ENCODE results near the gene MID1.

Gene MID1

GRCh38 chrX:10482708-10483107 lies 137.7 kb downstream of the MID1 start:
- Histone ChIP-seq H3K9me3 (ENCODE audit: insufficient read depth, low read length) (no peaks in the 10 kb centered on the region), H3K79me2 (ENCODE audit: low read length) (no peaks in the 10 kb centered on the region), H3K27me3 (ENCODE audit: low read depth, low read length) (no peaks in the 10 kb centered on the region), H3K36me3 (replicated peaks; ENCODE audit: low read depth, low read length) (no peaks in the 10 kb centered on the region), H4K20me1 (ENCODE audit: insufficient read depth, low read length) (no peaks in the 10 kb centered on the region), H3K9ac (ENCODE audit: low read length) (no peak overlapping the region), H3K4me3 (ENCODE audit: low read length) (no peak overlapping the region), H2AFZ (ENCODE audit: low read depth, low read length) (no peak overlapping the region), H3K27ac (ENCODE audit: low read length) (no peak overlapping the region), H3K4me1 (ENCODE audit: low read length) (no peaks in the 10 kb centered on the region), H3K4me2 (ENCODE audit: low read length) (no peak overlapping the region)
- TF ChIP-seq EZH2phosphoT487 (IDR thresholded peaks at IDR 0.05; ENCODE audit: low read depth) (no peak), CTCF (IDR thresholded peaks at IDR 0.05; ENCODE audit: low read depth, low read length) (no peak)

GRCh38 chrX:10482261-10482660 lies 138.1 kb downstream of the MID1 start:
- Histone ChIP-seq H4K20me1 (ENCODE audit: insufficient read depth, low read length) (no peaks in the 10 kb centered on the region), H3K4me2 (ENCODE audit: low read length) (no peak overlapping the region), H3K27ac (ENCODE audit: low read length) (no peak overlapping the region), H3K36me3 (replicated peaks; ENCODE audit: low read depth, low read length) (no peaks in the 10 kb centered on the region), H3K4me1 (ENCODE audit: low read length) (no peaks in the 10 kb centered on the region), H3K9me3 (ENCODE audit: insufficient read depth, low read length) (no peaks in the 10 kb centered on the region), H2AFZ (ENCODE audit: low read depth, low read length) (no peak overlapping the region), H3K27me3 (ENCODE audit: low read depth, low read length) (no peaks in the 10 kb centered on the region), H3K4me3 (ENCODE audit: low read length) (no peak overlapping the region), H3K79me2 (ENCODE audit: low read length) (no peaks in the 10 kb centered on the region), H3K9ac (ENCODE audit: low read length) (no peak overlapping the region)
- TF ChIP-seq CTCF (IDR thresholded peaks at IDR 0.05; ENCODE audit: low read depth, low read length): no peak
- no peak for TF ChIP-seq EZH2phosphoT487 (IDR thresholded peaks at IDR 0.05; ENCODE audit: low read depth)

- Histone ChIP-seq H3K4me3 (ENCODE audit: low read length) (no peak overlapping the region), H3K27ac (ENCODE audit: low read length) (no peak overlapping the region), H4K20me1 (ENCODE audit: insufficient read depth, low read length) (no peaks in the 10 kb centered on the region), H3K4me2 (ENCODE audit: low read length) (no peak overlapping the region), H3K27me3 (ENCODE audit: low read depth, low read length) (no peaks in the 10 kb centered on the region), H3K4me1 (ENCODE audit: low read length) (no peaks in the 10 kb centered on the region), H3K9me3 (ENCODE audit: insufficient read depth, low read length) (no peaks in the 10 kb centered on the region), H3K79me2 (ENCODE audit: low read length) (no peaks in the 10 kb centered on the region), H3K9ac (ENCODE audit: low read length) (no peak overlapping the region), H2AFZ (ENCODE audit: low read depth, low read length) (no peak overlapping the region), H3K36me3 (replicated peaks; ENCODE audit: low read depth, low read length) (no peaks in the 10 kb centered on the region)
- TF ChIP-seq CTCF (IDR thresholded peaks at IDR 0.05; ENCODE audit: low read depth, low read length) (no peak), EZH2phosphoT487 (IDR thresholded peaks at IDR 0.05; ENCODE audit: low read depth) (no peak)
Observed at GRCh38 chrX:10480861-10481260, 139.5 kb downstream of the MID1 start.

- Histone ChIP-seq H3K79me2 (ENCODE audit: low read length) (no peaks in the 10 kb centered on the region), H3K4me3 (ENCODE audit: low read length) (no peak overlapping the region), H3K36me3 (replicated peaks; ENCODE audit: low read depth, low read length) (no peaks in the 10 kb centered on the region), H3K27ac (ENCODE audit: low read length) (no peak overlapping the region), H3K4me1 (ENCODE audit: low read length) (no peaks in the 10 kb centered on the region), H3K9ac (ENCODE audit: low read length) (no peak overlapping the region), H4K20me1 (ENCODE audit: insufficient read depth, low read length) (no peaks in the 10 kb centered on the region), H3K27me3 (ENCODE audit: low read depth, low read length) (no peaks in the 10 kb centered on the region), H2AFZ (ENCODE audit: low read depth, low read length) (no peak overlapping the region), H3K9me3 (ENCODE audit: insufficient read depth, low read length) (no peaks in the 10 kb centered on the region), H3K4me2 (ENCODE audit: low read length) (no peak overlapping the region)
- no peak for TF ChIP-seq EZH2phosphoT487 (IDR thresholded peaks at IDR 0.05; ENCODE audit: low read depth)
- TF ChIP-seq CTCF (IDR thresholded peaks at IDR 0.05; ENCODE audit: low read depth, low read length): no peak
Observed at GRCh38 chrX:10479508-10479907, 140.9 kb downstream of the MID1 start.
